K562 (cell line): ENCODE results near the gene KBTBD4. TPM values are rescaled to one million over a fixed set of nuclear protein-coding genes. Genes with fewer than 3 reads are reported as not detected.

Source experiments
- ATAC-seq: fragments of 200-7000 bp; cut with Tn5 transposase; 3 replicates; pipeline ENCODE4 v1.9.1; 2020; ENCODE audit warnings: moderate library complexity
- BruUV-seq: library from RNA; stranded (reverse); fragments of 400-500 nt; replicated peaks from 2 replicates; lab custom pipeline; 2021; lab: Mats Ljungman, UMichigan
- CTCF ChIA-PET: fragments of 300-600 bp; formaldehyde crosslinking; extraction: SDS; loops from one replicate; lab custom pipeline; 2021; ENCODE audit warnings: low intra/inter-chr PET ratio; lab: Yijun Ruan, JAX
- POLR2A ChIA-PET: fragments of 300-600, 350-650 bp; sonication (Branson Sonifier 250); formaldehyde crosslinking; extraction: SDS; loops from one replicate; lab custom pipeline; 2021; ENCODE audit warnings: antibody characterized with exemption, inconsistent platforms; lab: Yijun Ruan, JAX
- DNase-seq, 4 experiments: peaks; one replicate each; pipeline versions ENCODE4 v3.0.0 to v3.0.0-alpha.2; 2011 to 2018; ENCODE audit warnings: low spot score in 3 of 4, mixed read lengths in 3 of 4; ENCODE audit errors: extremely low read depth in 1 of 4
- FAIRE-seq: peaks from 2 replicates; lab custom pipeline; 2011; peaks lifted over from hg19 to GRCh38; lab: Jason Lieb, UNC
- H2AFZ ChIP-seq: 2 replicates; pipeline ENCODE4 v1.6.0; 2011; ENCODE audit warnings: low read depth, low read length, control low read depth, inconsistent platforms
- H3K27ac ChIP-seq: fragments of 200-600 bp; 3 replicates; pipeline ENCODE4 v1.8.0; 2011; ENCODE audit warnings: low read depth, mild to moderate bottlenecking, control low read depth, inconsistent platforms, low read length, moderate library complexity, mixed read lengths; ENCODE audit errors: extremely low read depth
- H3K27me3 ChIP-seq, 2 experiments: fragments of 300-600 bp in 1 of 2; 2 replicates in 1 of 2; 3 replicates in 1 of 2; pipeline versions ENCODE4 v1.6.0 to v1.8.0; 2011; ENCODE audit warnings: inconsistent platforms in 2 of 2, low read length in 2 of 2, mild to moderate bottlenecking in 1 of 2, mixed read lengths in 1 of 2, moderate library complexity in 1 of 2; ENCODE audit not compliant: control insufficient read depth in 2 of 2, insufficient read depth in 2 of 2
- H3K36me3 ChIP-seq: fragments of 300-600 bp; 3 replicates; pipeline ENCODE4 v1.8.0; 2011; ENCODE audit warnings: mild to moderate bottlenecking, low read length, inconsistent platforms; ENCODE audit not compliant: control insufficient read depth, insufficient read depth
- H3K4me1 ChIP-seq, 2 experiments: fragments of 200-600 bp in 1 of 2; replicated peaks in 1 of 2; 2 replicates in 1 of 2; 3 replicates in 1 of 2; pipeline versions ENCODE4 v1.5.1 to v1.8.0; 2011; ENCODE audit warnings: inconsistent platforms in 2 of 2, low read length in 2 of 2, mild to moderate bottlenecking in 1 of 2, mixed read lengths in 1 of 2, moderate library complexity in 1 of 2; ENCODE audit not compliant: control insufficient read depth in 2 of 2, insufficient read depth in 2 of 2
- H3K4me2 ChIP-seq: 2 replicates; pipeline ENCODE4 v1.6.1; 2011; ENCODE audit warnings: low read length, control low read depth, inconsistent platforms, mixed read lengths; ENCODE audit not compliant: insufficient read depth
- H3K4me3 ChIP-seq: fragments of 200-600 bp; sonication (generic), shearing (Covaris generic); 2 replicates; pipeline ENCODE4 v1.5.1; 2016; ENCODE audit warnings: control low read depth, inconsistent platforms
- H3K79me2 ChIP-seq: fragments of 200-600 bp; 3 replicates; pipeline ENCODE4 v1.8.0; 2011; ENCODE audit warnings: low read length, inconsistent platforms; ENCODE audit not compliant: control insufficient read depth, insufficient read depth
- H3K9ac ChIP-seq, 2 experiments: 2 replicates each; pipeline versions ENCODE4 v1.6.0 to v1.6.1; 2011; ENCODE audit warnings: low read depth in 2 of 2, low read length in 2 of 2, control low read depth in 1 of 2, inconsistent platforms in 1 of 2, mild to moderate bottlenecking in 1 of 2, mixed read lengths in 1 of 2; ENCODE audit not compliant: insufficient read depth in 1 of 2
- H3K9me1 ChIP-seq: one replicate; pipeline ENCODE4 v1.6.0; 2011; ENCODE audit warnings: inconsistent platforms, mild to moderate bottlenecking, low read length, moderate library complexity; ENCODE audit not compliant: control insufficient read depth, insufficient read depth
- H3K9me3 ChIP-seq: replicated peaks from 2 replicates; pipeline ENCODE4 v1.5.1; 2011; ENCODE audit warnings: low read depth, low read length, inconsistent platforms; ENCODE audit not compliant: control insufficient read depth, insufficient read depth
- H4K20me1 ChIP-seq: replicated peaks from 2 replicates; pipeline ENCODE4 v1.6.1; 2011; ENCODE audit warnings: low read length, inconsistent platforms, mixed read lengths; ENCODE audit not compliant: control insufficient read depth, insufficient read depth
- CCAR2 ChIP-seq: fragments of 200-400 bp; formaldehyde crosslinking; IDR thresholded peaks from 2 replicates; pipeline ENCODE4 v1.6.1; 2017; ENCODE audit warnings: mild to moderate bottlenecking, low read depth, low read length
- CSDE1 ChIP-seq, 2 experiments: fragments of 450-650 bp; IDR thresholded peaks; 2 replicates each; pipeline ENCODE4 v1.6.1; 2016; ENCODE audit warnings: mild to moderate bottlenecking in 1 of 2
- CTBP1 ChIP-seq: fragments of 450-650 bp; IDR thresholded peaks from 2 replicates; pipeline ENCODE4 v1.6.1; 2016; ENCODE audit warnings: borderline replicate concordance
- E2F3 ChIP-seq: fragments of 250-450 bp; sonication (Bioruptor Pico); IDR thresholded peaks from 2 replicates; pipeline ENCODE4 v1.4.0; 2020; ENCODE audit warnings: mild to moderate bottlenecking
- JUNB ChIP-seq: fragments of 450-650 bp; formaldehyde crosslinking; conservative IDR thresholded peaks from 2 replicates; pipeline ENCODE4 v1.4.0; 2020; ENCODE audit warnings: mild to moderate bottlenecking
- KDM4B ChIP-seq, 2 experiments: fragments of 450-650 bp in 1 of 2; sonication (generic) in 1 of 2; IDR thresholded peaks; 2 replicates each; pipeline ENCODE4 v1.6.1; 2016 to 2017; ENCODE audit warnings: borderline replicate concordance in 2 of 2, antibody characterized with exemption in 1 of 2, low read depth in 1 of 2, mild to moderate bottlenecking in 1 of 2
- KLF13 ChIP-seq: fragments of 450-650 bp; IDR thresholded peaks from 2 replicates; pipeline ENCODE4 v1.6.1; 2016; ENCODE audit warnings: missing genetic modification characterization, low read depth, mild to moderate bottlenecking, missing compliant biosample characterization, moderate library complexity, borderline replicate concordance
- MBD2 ChIP-seq: sonication (generic); IDR thresholded peaks from 2 replicates; pipeline ENCODE4 v1.6.1; 2016; ENCODE audit warnings: low read depth, borderline replicate concordance
- NCOA2 ChIP-seq, 2 experiments: fragments of 450-650 bp; IDR thresholded peaks; 2 replicates each; pipeline ENCODE4 v1.6.1; 2018; ENCODE audit warnings: mild to moderate bottlenecking in 2 of 2, moderate library complexity in 1 of 2; ENCODE audit not compliant: partially characterized antibody in 2 of 2
- NRF1 ChIP-seq, 2 experiments: fragments of 450-650 bp; IDR thresholded peaks in 1 of 2; conservative IDR thresholded peaks in 1 of 2; 2 replicates each; pipeline ENCODE4 v1.6.1; 2014; ENCODE audit warnings: mild to moderate bottlenecking in 2 of 2
- RB1 ChIP-seq: fragments of 450-650 bp; IDR thresholded peaks from 2 replicates; pipeline ENCODE4 v1.6.1; 2017; ENCODE audit warnings: low read depth, mild to moderate bottlenecking
- SMAD2 ChIP-seq: fragments of 150-350 bp; IDR thresholded peaks from 2 replicates; pipeline ENCODE4 v1.6.1; 2014; ENCODE audit warnings: low read depth, mild to moderate bottlenecking, low read length
- TEAD2 ChIP-seq: fragments of 450-650 bp; IDR thresholded peaks from 2 replicates; pipeline ENCODE4 v1.6.1; 2016; ENCODE audit warnings: missing genetic modification characterization, control low read depth, missing compliant biosample characterization
- ZNF583 ChIP-seq: fragments of 250-450 bp; sonication (Bioruptor Pico); IDR thresholded peaks from 2 replicates; pipeline ENCODE4 v1.4.0; 2020
- ZNF780A ChIP-seq: fragments of 250-450 bp; sonication (Bioruptor Pico); IDR thresholded peaks from 2 replicates; pipeline ENCODE4 v1.5.0; 2021; ENCODE audit warnings: mild to moderate bottlenecking
- WGBS: fragments of 100-300 bp; shearing (Covaris generic); methylation state at CpG from one replicate; pipeline ENCODE4 v1.1.6; 2016; ENCODE audit warnings: low coverage, mixed read lengths; ENCODE audit not compliant: insufficient coverage; ENCODE audit errors: missing lambda C conversion rate; 5-methylcytosine and 5-hydroxymethylcytosine counted together
- in situ Hi-C: fragments of 300-500 bp; cut with MboI; formaldehyde crosslinking; loops from 4 replicates; pipeline ENCODE4 v1.15.0; 2018; ENCODE audit warnings: inconsistent platforms, mixed read lengths
- intact Hi-C: fragments of 100-400 bp; cut with micrococcal nuclease; formaldehyde crosslinking; loops from 2 replicates; pipeline ENCODE4 v1.14.2; 2022
- polyA plus RNA-seq, 8 experiments: library from polyadenylated mRNA; depleted of rRNA in 4 of 8; stranded (reverse) in 5 of 8; unstranded in 3 of 8; fragments of >200 nt; fragmentation: Nextera tagmentation in 2 of 8; fragmentation: Illumina TruSeq in 1 of 8; extraction: Ambion mirVana in 2 of 8; extraction: Trizol in 1 of 8; gene quantifications; 2 replicates each; pipeline versions ENCODE4 v1.2.1 to v1.2.3, GENCODE V29; 2011 to 2014; ENCODE audit warnings: inconsistent platforms in 1 of 8, missing spikeins in 1 of 8
- total RNA-seq, 7 experiments: library from RNA; depleted of rRNA in 6 of 7; stranded (reverse); fragments of >200 nt in 6 of 7; fragmentation: Illumina TruSeq in 2 of 7; extraction: Trizol in 2 of 7; gene quantifications; 2 replicates each; pipeline versions ENCODE4 v1.2.1 to v1.2.3, GENCODE V29; 2011 to 2021; ENCODE audit warnings: low replicate concordance in 1 of 7
- TF ChIP-seq, protein P1 (sequence below): sonication (generic); formaldehyde crosslinking; IDR thresholded peaks from 2 replicates; pipeline ENCODE4 v1.9.0; 2022; ENCODE audit warnings: mild to moderate bottlenecking, missing genetic modification reagents
- TF ChIP-seq, protein P2 (sequence below): fragments of 450-650 bp; formaldehyde crosslinking; IDR thresholded peaks from 2 replicates; pipeline ENCODE4 v1.4.0; 2020; ENCODE audit warnings: mild to moderate bottlenecking, moderate library complexity
- TF ChIP-seq, protein P3 (sequence below): fragments of 450-650 bp; IDR thresholded peaks from 2 replicates; pipeline ENCODE4 v1.6.1; 2016

The KBTBD4 gene
- total and polyA plus RNA-seq, 9 of the 15 experiments (the other 6 are each of a cell fraction or from before 2014, with no cell fraction given): 7.0 to 33.9 (median 13.3) TPM

DNA sequence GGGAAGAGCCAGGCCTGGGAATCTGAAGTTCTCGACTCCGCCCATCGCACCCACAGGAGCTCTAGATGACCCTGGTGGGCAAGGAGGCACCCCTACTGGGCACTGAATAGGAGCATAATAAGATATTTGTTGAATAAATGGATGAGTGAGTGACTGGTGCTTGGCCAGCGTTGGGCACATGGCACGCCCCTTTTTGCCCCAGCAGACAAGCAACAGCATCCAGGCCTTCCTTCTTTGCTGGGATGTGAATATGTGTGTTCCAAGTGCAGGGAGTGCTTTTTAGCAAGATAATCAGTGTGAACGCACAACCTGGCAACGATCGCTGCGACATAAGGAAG is 25.4 kb downstream of the KBTBD4 start:
- POLR2A ChIA-PET: interaction anchor here (0.5 to 3.8 kb wide), 7 partner anchors 12 to 1184 kb away, joined by 3 to 28 read pairs (median 4); partner anchors contain the start of gene PTPMT1
- CTCF ChIA-PET: interaction anchor here (0.6 kb wide), 2 partner anchors 98 to 146 kb away, joined by 4 to 6 read pairs; no protein-coding TSS in a partner anchor
- Histone ChIP-seq H3K9me3 (no peaks in the 10 kb centered on the region), H3K9ac (peak overlapping the region; percentile 86 to 92; a peak in 3 of 4 replicates), H3K79me2 (peaks cover 46% of the 10 kb centered on the region), H3K4me1 (peaks cover 11 to 18% of the 10 kb centered on the region in 2 experiments; a peak in 4 of 5 replicates), H4K20me1 (peaks cover 12% of the 10 kb centered on the region), H2AFZ (peak overlapping the region; percentile 95), H3K4me2 (peak overlapping the region; percentile 96), H3K27ac (peak overlapping the region; percentile 15; the same call in 1 of the 3 replicates), H3K4me3 (peak overlapping the region; percentile 100), H3K27me3 (no peaks in the 10 kb centered on the region), H3K36me3 (peaks cover 24% of the 10 kb centered on the region), H3K9me1 (peaks cover 6% of the 10 kb centered on the region)
- intact Hi-C loops: loop anchor here (5.0 kb wide), 1 partner anchor 41 kb away; no protein-coding TSS in a partner anchor
- WGBS: 35% methylated on average over 9 of the region's 9 CpGs
- in situ Hi-C loops: no loop called here
- no TSS peak for BruUV-seq
- DNase-seq (no peak), FAIRE-seq (no peak), ATAC-seq (peak; percentile 7)
- TF ChIP-seq KLF13 (tag) (0 out of 2 replicates have a peak, but pooled peaks have one; percentile 2), CSDE1 (IDR thresholded peaks at IDR 0.05) (no peak), TEAD2 (tag) (no peak), NRF1 (conservative IDR thresholded peaks at IDR 0.05 in 1 of 2, IDR thresholded peaks at IDR 0.05 in 1 of 2) (peak; percentile 11 to 51; a peak in 2 of 4 replicates), KDM4B (IDR thresholded peaks at IDR 0.05; ENCODE audit: borderline replicate concordance in 2 of 2, low read depth in 1 of 2) (no peak), JUNB (CRISPR knock-in tag) (0 out of 2 replicates have a peak, but pooled peaks have one; percentile 20), CCAR2 (no peak), RB1 (no peak), SMAD2 (no peak), E2F3 (no peak), ZNF780A (CRISPR knock-in tag) (no peak), MBD2 (no peak), NCOA2 (IDR thresholded peaks at IDR 0.05; ENCODE audit: partially characterized antibody in 2 of 2) (peak in 1 of 2 experiments; percentile 56), CTBP1 (0 out of 2 replicates have a peak, but pooled peaks have one; percentile 12), ZNF583 (CRISPR knock-in tag) (no peak)
- TF ChIP-seq, protein P1, sequence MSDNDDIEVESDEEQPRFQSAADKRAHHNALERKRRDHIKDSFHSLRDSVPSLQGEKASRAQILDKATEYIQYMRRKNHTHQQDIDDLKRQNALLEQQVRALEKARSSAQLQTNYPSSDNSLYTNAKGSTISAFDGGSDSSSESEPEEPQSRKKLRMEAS (CRISPR knock-in tag): peak; percentile 11; the same call in 1 of the 2 replicates
- TF ChIP-seq, protein P2, sequence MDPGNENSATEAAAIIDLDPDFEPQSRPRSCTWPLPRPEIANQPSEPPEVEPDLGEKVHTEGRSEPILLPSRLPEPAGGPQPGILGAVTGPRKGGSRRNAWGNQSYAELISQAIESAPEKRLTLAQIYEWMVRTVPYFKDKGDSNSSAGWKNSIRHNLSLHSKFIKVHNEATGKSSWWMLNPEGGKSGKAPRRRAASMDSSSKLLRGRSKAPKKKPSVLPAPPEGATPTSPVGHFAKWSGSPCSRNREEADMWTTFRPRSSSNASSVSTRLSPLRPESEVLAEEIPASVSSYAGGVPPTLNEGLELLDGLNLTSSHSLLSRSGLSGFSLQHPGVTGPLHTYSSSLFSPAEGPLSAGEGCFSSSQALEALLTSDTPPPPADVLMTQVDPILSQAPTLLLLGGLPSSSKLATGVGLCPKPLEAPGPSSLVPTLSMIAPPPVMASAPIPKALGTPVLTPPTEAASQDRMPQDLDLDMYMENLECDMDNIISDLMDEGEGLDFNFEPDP: no peak
- TF ChIP-seq, protein P3, sequence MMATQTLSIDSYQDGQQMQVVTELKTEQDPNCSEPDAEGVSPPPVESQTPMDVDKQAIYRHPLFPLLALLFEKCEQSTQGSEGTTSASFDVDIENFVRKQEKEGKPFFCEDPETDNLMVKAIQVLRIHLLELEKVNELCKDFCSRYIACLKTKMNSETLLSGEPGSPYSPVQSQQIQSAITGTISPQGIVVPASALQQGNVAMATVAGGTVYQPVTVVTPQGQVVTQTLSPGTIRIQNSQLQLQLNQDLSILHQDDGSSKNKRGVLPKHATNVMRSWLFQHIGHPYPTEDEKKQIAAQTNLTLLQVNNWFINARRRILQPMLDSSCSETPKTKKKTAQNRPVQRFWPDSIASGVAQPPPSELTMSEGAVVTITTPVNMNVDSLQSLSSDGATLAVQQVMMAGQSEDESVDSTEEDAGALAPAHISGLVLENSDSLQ: 0 out of 2 replicates have a peak, but pooled peaks have one; percentile 24
